IMR-90 (cell line): ENCODE results near the gene SLC5A11. TPM values are rescaled to one million over a fixed set of nuclear protein-coding genes. Genes with fewer than 3 reads are reported as not detected.

Experiments
- ATAC-seq: fragments of 200-7000 bp; cut with Tn5 transposase; 2 replicates; pipeline ENCODE4 v1.9.1; 2020; ENCODE audit warnings: low read depth, mild to moderate bottlenecking, moderate library complexity
- BruUV-seq: library from RNA; stranded (reverse); fragments of 400-500 nt; replicated peaks from 2 replicates; lab custom pipeline; 2021; lab: Mats Ljungman, UMichigan
- CTCF ChIA-PET: fragments of 300-600 bp; formaldehyde crosslinking; extraction: SDS; loops from one replicate; lab custom pipeline; 2021; ENCODE audit warnings: antibody characterized with exemption; lab: Yijun Ruan, JAX
- POLR2A ChIA-PET: fragments of 300-600 bp; sonication (Branson Sonifier 250); formaldehyde crosslinking; loops from one replicate; lab custom pipeline; 2022; ENCODE audit warnings: antibody characterized with exemption; ENCODE audit not compliant: unreplicated experiment; lab: Charles Lee
- DNase-seq: peaks from one replicate; pipeline ENCODE4 v3.0.0; 2013
- H2AFZ ChIP-seq: replicated peaks from 2 replicates; pipeline ENCODE3; 2013; ENCODE audit warnings: low read length, mild to moderate bottlenecking; ENCODE audit not compliant: poor library complexity
- H2AK5ac ChIP-seq: 2 replicates; pipeline ENCODE4 v1.6.1; 2013; ENCODE audit warnings: low read depth, low read length, inconsistent platforms
- H2AK9ac ChIP-seq: replicated peaks from 2 replicates; pipeline ENCODE3; 2013; ENCODE audit warnings: mild to moderate bottlenecking, low read depth, low read length, moderate library complexity; ENCODE audit not compliant: poor library complexity
- H2BK120ac ChIP-seq: 2 replicates; pipeline ENCODE4 v1.6.1; 2013; ENCODE audit warnings: low read depth, low read length, inconsistent platforms
- H2BK15ac ChIP-seq: 3 replicates; pipeline ENCODE4 v1.6.1; 2013; ENCODE audit warnings: low read depth, low read length, inconsistent platforms
- H2BK20ac ChIP-seq: 2 replicates; pipeline ENCODE4 v1.6.1; 2013; ENCODE audit warnings: low read depth, mild to moderate bottlenecking, inconsistent platforms, low read length, moderate library complexity
- H2BK5ac ChIP-seq: 2 replicates; pipeline ENCODE4 v1.6.1; 2013; ENCODE audit warnings: mild to moderate bottlenecking, low read depth, low read length, inconsistent platforms; ENCODE audit not compliant: poor library complexity, severe bottlenecking
- H3K14ac ChIP-seq: replicated peaks from 2 replicates; pipeline ENCODE4 v1.6.1; 2013; ENCODE audit warnings: low read depth, low read length, inconsistent platforms
- H3K18ac ChIP-seq: 2 replicates; pipeline ENCODE4 v1.6.1; 2013; ENCODE audit warnings: low read depth, low read length, control low read depth
- H3K23ac ChIP-seq: 2 replicates; pipeline ENCODE4 v1.6.1; 2013; ENCODE audit warnings: low read depth, low read length, inconsistent platforms
- H3K27ac ChIP-seq: 2 replicates; pipeline ENCODE4 v1.5.1; 2013; ENCODE audit warnings: mild to moderate bottlenecking, control low read depth, low read length; ENCODE audit not compliant: insufficient read depth
- H3K27me3 ChIP-seq: 2 replicates; pipeline ENCODE4 v1.6.1; 2013; ENCODE audit warnings: low read length; ENCODE audit not compliant: control insufficient read depth, insufficient read depth
- H3K36me3 ChIP-seq: 2 replicates; pipeline ENCODE4 v1.6.1; 2013; ENCODE audit warnings: low read length, mixed read lengths; ENCODE audit not compliant: control insufficient read depth, insufficient read depth
- H3K4ac ChIP-seq: 2 replicates; pipeline ENCODE4 v1.6.1; 2013; ENCODE audit warnings: low read depth, low read length, inconsistent platforms
- H3K4me1 ChIP-seq: 2 replicates; pipeline ENCODE4 v1.6.1; 2013; ENCODE audit warnings: low read length, mixed read lengths; ENCODE audit not compliant: control insufficient read depth, insufficient read depth
- H3K4me2 ChIP-seq: 2 replicates; pipeline ENCODE4 v1.6.1; 2013; ENCODE audit warnings: low read depth, mild to moderate bottlenecking, control low read depth, low read length, moderate library complexity
- H3K4me3 ChIP-seq: 2 replicates; pipeline ENCODE4 v1.5.1; 2013; ENCODE audit warnings: low read depth, mild to moderate bottlenecking, control low read depth, low read length, moderate library complexity; ENCODE audit not compliant: insufficient read depth
- H3K56ac ChIP-seq: 2 replicates; pipeline ENCODE4 v1.6.1; 2013; ENCODE audit warnings: low read length, inconsistent platforms; ENCODE audit not compliant: insufficient read depth; ENCODE audit errors: extremely low read depth
- H3K79me1 ChIP-seq, 2 experiments: 2 replicates each; pipeline ENCODE4 v1.6.1; 2013; ENCODE audit warnings: low read length in 2 of 2, inconsistent platforms in 1 of 2, low read depth in 1 of 2
- H3K9ac ChIP-seq: 2 replicates; pipeline ENCODE4 v1.6.1; 2013; ENCODE audit warnings: low read depth, low read length, control low read depth
- H3K9me1 ChIP-seq: 2 replicates; pipeline ENCODE4 v1.6.1; 2013; ENCODE audit warnings: low read length, inconsistent platforms; ENCODE audit not compliant: insufficient read depth
- H3K9me3 ChIP-seq: 2 replicates; pipeline ENCODE4 v1.6.1; 2013; ENCODE audit warnings: low read length; ENCODE audit not compliant: control insufficient read depth, insufficient read depth
- H4K20me1 ChIP-seq: 2 replicates; pipeline ENCODE4 v1.6.1; 2013; ENCODE audit warnings: low read length, inconsistent platforms; ENCODE audit not compliant: insufficient read depth
- H4K5ac ChIP-seq: 2 replicates; pipeline ENCODE4 v1.6.1; 2013; ENCODE audit warnings: mild to moderate bottlenecking, low read depth, low read length, control low read depth
- H4K8ac ChIP-seq, 2 experiments: 2 replicates each; pipeline ENCODE4 v1.6.1; 2013; ENCODE audit warnings: low read depth in 2 of 2, low read length in 2 of 2, control low read depth in 1 of 2, inconsistent platforms in 1 of 2
- H4K91ac ChIP-seq: 2 replicates; pipeline ENCODE4 v1.6.1; 2013; ENCODE audit warnings: low read depth, low read length, inconsistent platforms; ENCODE audit not compliant: insufficient read depth
- BHLHE40 ChIP-seq: fragments of 150-350 bp; IDR thresholded peaks from 2 replicates; pipeline ENCODE4 v1.6.1; 2016; ENCODE audit warnings: mild to moderate bottlenecking, low read depth, low read length
- CEBPB ChIP-seq: IDR thresholded peaks from 2 replicates; pipeline ENCODE4 v1.6.1; 2012; ENCODE audit warnings: low read depth, low read length, improper control_type of control experiment
- MXI1 ChIP-seq: IDR thresholded peaks from 2 replicates; pipeline ENCODE4 v1.6.1; 2012; ENCODE audit warnings: low read depth, mild to moderate bottlenecking, low read length, moderate library complexity, borderline replicate concordance
- NFE2L2 ChIP-seq: fragments of 150-350 bp; IDR thresholded peaks from 2 replicates; pipeline ENCODE4 v1.6.1; 2016; ENCODE audit warnings: low read depth, mild to moderate bottlenecking, low read length
- RCOR1 ChIP-seq: IDR thresholded peaks from 2 replicates; pipeline ENCODE4 v1.6.1; 2012; ENCODE audit warnings: mild to moderate bottlenecking, low read length, improper control_type of control experiment; ENCODE audit not compliant: insufficient replicate concordance
- RFX5 ChIP-seq: IDR thresholded peaks from 2 replicates; pipeline ENCODE4 v1.8.0; 2012; ENCODE audit warnings: low read depth, mild to moderate bottlenecking, low read length, moderate library complexity
- SMC3 ChIP-seq: fragments of 150-350 bp; IDR thresholded peaks from 2 replicates; pipeline ENCODE4 v1.6.1; 2016; ENCODE audit warnings: low read depth, mild to moderate bottlenecking, antibody characterized with exemption, low read length, moderate library complexity
- USF2 ChIP-seq: fragments of 150-350 bp; IDR thresholded peaks from 2 replicates; pipeline ENCODE4 v1.6.1; 2017; ENCODE audit warnings: mild to moderate bottlenecking, antibody characterized with exemption, low read length, low read depth
- WGBS, 2 experiments: methylation state at CpG; one replicate each; pipeline versions ENCODE4 v1.1.5 to v1.1.7; 2013; ENCODE audit warnings: missing lambda C conversion rate in 2 of 2; ENCODE audit not compliant: insufficient read length in 1 of 2; ENCODE audit errors: extremely low coverage in 2 of 2; 5-methylcytosine and 5-hydroxymethylcytosine counted together
- dilution Hi-C: fragments of 300-500 bp; cut with HindIII; formaldehyde crosslinking; loops from one replicate; pipeline ENCODE4 v1.14.3; 2018; ENCODE audit warnings: low sequenced_read_pairs; ENCODE audit not compliant: unreplicated experiment
- in situ Hi-C: fragments of 300-500 bp; cut with MboI; formaldehyde crosslinking; loops from 3 replicates; pipeline ENCODE4 v1.14.3; 2019; ENCODE audit warnings: low sequenced_read_pairs, inconsistent platforms, mixed read lengths
- intact Hi-C: fragments of 100-400 bp; cut with micrococcal nuclease; formaldehyde crosslinking; loops from 2 replicates; pipeline ENCODE4 v1.10.0; 2022
- polyA plus RNA-seq, 3 experiments: library from polyadenylated mRNA; depleted of rRNA; stranded (reverse); fragments of >200 nt; gene quantifications; 2 replicates each; pipeline ENCODE4 v1.2.3, GENCODE V29; 2012; ENCODE audit warnings: low replicate concordance in 1 of 3
- total RNA-seq: library from RNA; depleted of rRNA; stranded (reverse); fragments of >200 nt; gene quantifications from 2 replicates; pipeline ENCODE4 v1.2.3, GENCODE V29; 2012
- TF ChIP-seq, protein P1 (sequence below): fragments of 150-350 bp; IDR thresholded peaks from 2 replicates; pipeline ENCODE4 v1.6.1; 2016; ENCODE audit warnings: low read depth, mild to moderate bottlenecking, low read length, moderate library complexity, borderline replicate concordance

The SLC5A11 gene
- total and polyA plus RNA-seq, 2 of the 4 experiments (the other 2 are of a cell fraction), result under 0.01 TPM; not detected in 1

DNA sequence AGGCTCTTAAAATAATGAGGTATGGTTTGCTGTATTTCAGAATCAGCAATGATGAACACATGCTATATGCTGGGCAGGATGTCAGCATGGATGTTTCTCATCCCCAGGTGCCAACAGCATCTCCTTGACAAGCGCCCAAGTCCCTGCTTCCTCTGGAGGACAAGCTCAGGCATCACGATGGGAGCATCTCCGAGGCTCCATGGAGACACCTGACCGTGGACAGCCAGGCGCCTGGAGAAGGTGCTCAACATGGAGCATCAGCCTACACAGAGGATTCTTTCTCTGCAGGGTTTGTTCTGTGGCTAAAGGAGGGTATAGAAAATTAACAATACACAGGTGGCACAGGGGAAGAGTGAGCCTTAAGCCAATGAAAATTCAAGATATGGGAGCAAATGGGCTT is 72.1 kb downstream of the SLC5A11 start:
- no peaks in the 10 kb centered on the region for H3K4me1 ChIP-seq
- no peaks in the 10 kb centered on the region for H3K9me3 ChIP-seq
- H3K27me3 ChIP-seq, result no peaks in the 10 kb centered on the region
- ATAC-seq (no peak), DNase-seq (no peak)
- intact Hi-C loops (no loop called here), in situ Hi-C loops (no loop called here), dilution Hi-C loops (no loop called here)
- H4K5ac ChIP-seq, result no peak overlapping the region
- CTCF ChIA-PET, result no interaction called here
- no peak overlapping the region for H3K14ac ChIP-seq
- no peak overlapping the region for H2AK5ac ChIP-seq
- H2BK5ac ChIP-seq, result no peak overlapping the region
- no peak overlapping the region for H2BK120ac ChIP-seq
- no peak overlapping the region for H2AK9ac ChIP-seq
- H4K8ac ChIP-seq, result no peak overlapping the region
- peaks cover 19% of the 10 kb centered on the region for H3K9me1 ChIP-seq
- no peak overlapping the region for H3K18ac ChIP-seq
- H4K20me1 ChIP-seq, result peaks cover 8% of the 10 kb centered on the region; the same call in 1 of the 2 replicates
- peaks cover 45% of the 10 kb centered on the region for H3K36me3 ChIP-seq
- H3K9ac ChIP-seq, result no peak overlapping the region
- no peak overlapping the region for H3K4ac ChIP-seq
- H3K56ac ChIP-seq, result no peak overlapping the region
- WGBS, 2 experiments, result 100% methylated on average over 2 of the region's 5 CpGs; no CpG with 5 or more reads in 1 of the 2 experiments
- no peak overlapping the region for H3K23ac ChIP-seq
- no peak overlapping the region for H3K4me2 ChIP-seq
- no peak overlapping the region for H3K27ac ChIP-seq
- H3K4me3 ChIP-seq, result no peak overlapping the region
- no peak overlapping the region for H2BK20ac ChIP-seq
- no peak overlapping the region for H2BK15ac ChIP-seq
- H2AFZ ChIP-seq, result no peak overlapping the region
- H4K91ac ChIP-seq, result no peak overlapping the region
- POLR2A ChIA-PET, result no interaction called here
- H3K79me1 ChIP-seq, result peaks cover 13 to 32% of the 10 kb centered on the region in 2 experiments
- BruUV-seq, result no TSS peak
- TF ChIP-seq MXI1 (no peak), USF2 (no peak), NFE2L2 (no peak), CEBPB (no peak), SMC3 (no peak), BHLHE40 (no peak), RCOR1 (no peak), RFX5 (no peak)
- TF ChIP-seq, protein P1, sequence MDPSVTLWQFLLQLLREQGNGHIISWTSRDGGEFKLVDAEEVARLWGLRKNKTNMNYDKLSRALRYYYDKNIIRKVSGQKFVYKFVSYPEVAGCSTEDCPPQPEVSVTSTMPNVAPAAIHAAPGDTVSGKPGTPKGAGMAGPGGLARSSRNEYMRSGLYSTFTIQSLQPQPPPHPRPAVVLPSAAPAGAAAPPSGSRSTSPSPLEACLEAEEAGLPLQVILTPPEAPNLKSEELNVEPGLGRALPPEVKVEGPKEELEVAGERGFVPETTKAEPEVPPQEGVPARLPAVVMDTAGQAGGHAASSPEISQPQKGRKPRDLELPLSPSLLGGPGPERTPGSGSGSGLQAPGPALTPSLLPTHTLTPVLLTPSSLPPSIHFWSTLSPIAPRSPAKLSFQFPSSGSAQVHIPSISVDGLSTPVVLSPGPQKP, result no peak
